ENCODE results near the gene CACNB4. TPM values are rescaled to one million over a fixed set of nuclear protein-coding genes. Genes with fewer than 3 reads are reported as not detected.

Gene CACNB4
- total and polyA plus RNA-seq, 10 of the 15 experiments (the other 5 are each of a cell fraction or from before 2014, with no cell fraction given) = 2.0 to 21.6 (median 9.3) TPM

GRCh38 chr2:152078023-152078422, 20.8 kb downstream of the CACNB4 start:
- FAIRE-seq = no peak
- in situ Hi-C loops (cut with MboI) (no loop called here), intact Hi-C loops (cut with micrococcal nuclease; ENCODE audit: unreplicated experiment) (no loop called here)

GRCh38 chr2:152075461-152076050, 23.3 kb downstream of the CACNB4 start:
- CTCF ChIA-PET = interaction anchor here (0.8 to 1.4 kb wide), 4 partner anchors 25 to 79 kb away, joined by 3 to 7 read pairs (median 3); no protein-coding TSS in a partner anchor
- intact Hi-C loops (cut with micrococcal nuclease; ENCODE audit: unreplicated experiment) = no loop called here
- TF ChIP-seq PBX3 (IDR thresholded peaks at IDR 0.05; ENCODE audit: insufficient replicate concordance, low read depth, low read length) (no peak), PAX5 (IDR thresholded peaks at IDR 0.05; ENCODE audit: borderline replicate concordance, low read depth, low read length) (no peak), ZNF207 (IDR thresholded peaks at IDR 0.05; ENCODE audit: borderline replicate concordance) (no peak), PAX8 (IDR thresholded peaks at IDR 0.05) (no peak), STAT3 (IDR thresholded peaks at IDR 0.05; ENCODE audit: low read depth, low read length) (no peak), LARP7 (IDR thresholded peaks at IDR 0.05) (no peak), FOXM1 (IDR thresholded peaks at IDR 0.05; ENCODE audit: low read depth, low read length) (no peak), SIX5 (IDR thresholded peaks at IDR 0.05; ENCODE audit: low read depth, low read length, severe bottlenecking) (no peak), ATF3 (IDR thresholded peaks at IDR 0.05; ENCODE audit: borderline replicate concordance, extremely low read depth, low read depth, low read length) (no peak)

More at GRCh38 chr2:152078023-152078422, 20.8 kb downstream of the CACNB4 start:
- DNase-seq (ENCODE audit: low read depth, low spot score) (no peak), ATAC-seq (no peak)
- TF ChIP-seq ZNF622 (IDR thresholded peaks at IDR 0.05) (no peak), IKZF1 (conservative IDR thresholded peaks at IDR 0.05) (no peak), PBX3 (IDR thresholded peaks at IDR 0.05; ENCODE audit: insufficient replicate concordance, low read depth, low read length) (no peak), IRF4 (IDR thresholded peaks at IDR 0.05; ENCODE audit: low read depth, low read length) (no peak)
- no TSS peak for BruUV-seq (replicated peaks)
- Histone ChIP-seq H2AFZ (ENCODE audit: control insufficient read depth, low read depth, low read length) (no peak overlapping the region), H3K4me1 (ENCODE audit: control insufficient read depth, insufficient read depth, low read length) (peaks cover 6% of the 10 kb centered on the region; the same call in 1 of the 2 replicates), H4K20me1 (ENCODE audit: control insufficient read depth, insufficient read depth) (no peaks in the 10 kb centered on the region), H3K9ac (ENCODE audit: control insufficient read depth, insufficient read depth, low read length) (no peak overlapping the region), H3K4me3 (no peak overlapping the region), H3K79me2 (ENCODE audit: control insufficient read depth, insufficient read depth, low read length) (no peaks in the 10 kb centered on the region), H3K9me3 (replicated peaks; ENCODE audit: control insufficient read depth, insufficient read depth, low read length) (no peaks in the 10 kb centered on the region), H3K27me3 (replicated peaks in 1 of 2; ENCODE audit: control insufficient read depth in 2 of 2, insufficient read depth in 2 of 2, low read length in 1 of 2) (no peaks in the 10 kb centered on the region), H3K36me3 (ENCODE audit: control insufficient read depth in 2 of 2, insufficient read depth in 2 of 2, low read length in 1 of 2) (no peaks in the 10 kb centered on the region), H3K4me2 (ENCODE audit: control insufficient read depth, insufficient read depth) (no peak overlapping the region), H3K27ac (ENCODE audit: control insufficient read depth, insufficient read depth) (no peak overlapping the region)
- POLR2A ChIA-PET = no interaction called here
- RAD21 ChIA-PET (ENCODE audit: unreplicated experiment) = no interaction called here
- 82% methylated on average over 9 of the region's 9 CpGs for WGBS (ENCODE audit: insufficient coverage, insufficient replicate concordance, low lambda C conversion rate, missing lambda C conversion rate)
- SMC1A ChIA-PET (ENCODE audit: uncharacterized antibody, unreplicated experiment) = interaction anchor here (0.8 to 1.2 kb wide), 2 partner anchors 14 to 32 kb away, joined by 3 read pairs; no protein-coding TSS in a partner anchor
- CTCF ChIA-PET = interaction anchor here (0.8 kb wide), 1 partner anchor 17 kb away, joined by 4 read pairs; no protein-coding TSS in a partner anchor

More at GRCh38 chr2:152075461-152076050, 23.3 kb downstream of the CACNB4 start:
- Histone ChIP-seq H3K36me3 (ENCODE audit: control insufficient read depth in 2 of 2, insufficient read depth in 2 of 2, low read length in 1 of 2) (no peaks in the 10 kb centered on the region), H3K9ac (ENCODE audit: control insufficient read depth, insufficient read depth, low read length) (no peak overlapping the region), H3K79me2 (ENCODE audit: control insufficient read depth, insufficient read depth, low read length) (no peaks in the 10 kb centered on the region), H3K27ac (ENCODE audit: control insufficient read depth, insufficient read depth) (no peak overlapping the region), H4K20me1 (ENCODE audit: control insufficient read depth, insufficient read depth) (no peaks in the 10 kb centered on the region), H3K4me2 (ENCODE audit: control insufficient read depth, insufficient read depth) (no peak overlapping the region), H3K4me1 (ENCODE audit: control insufficient read depth, insufficient read depth, low read length) (peaks cover 13% of the 10 kb centered on the region), H2AFZ (ENCODE audit: control insufficient read depth, low read depth, low read length) (no peak overlapping the region), H3K27me3 (replicated peaks in 1 of 2; ENCODE audit: control insufficient read depth in 2 of 2, insufficient read depth in 2 of 2, low read length in 1 of 2) (no peaks in the 10 kb centered on the region), H3K4me3 (no peak overlapping the region), H3K9me3 (replicated peaks; ENCODE audit: control insufficient read depth, insufficient read depth, low read length) (no peaks in the 10 kb centered on the region)
- SMC1A ChIA-PET (ENCODE audit: uncharacterized antibody, unreplicated experiment) = interaction anchor here (0.7 to 1.0 kb wide), 2 partner anchors 48 to 254 kb away, joined by 3 to 4 read pairs; no protein-coding TSS in a partner anchor
- DNase-seq (ENCODE audit: low read depth, low spot score) (no peak), ATAC-seq (no peak; the same call in 2 of the 3 replicates), FAIRE-seq (no peak)
- 22% methylated on average over 4 of the region's 4 CpGs for WGBS (ENCODE audit: insufficient coverage, insufficient replicate concordance, low lambda C conversion rate, missing lambda C conversion rate)
- in situ Hi-C loops (cut with MboI) = no loop called here
- POLR2A ChIA-PET = interaction anchor here (0.6 to 0.7 kb wide), 2 partner anchors 39 to 600 kb away, joined by 4 to 8 read pairs; no protein-coding TSS in a partner anchor
- no TSS peak for BruUV-seq (replicated peaks)
- RAD21 ChIA-PET (ENCODE audit: unreplicated experiment) = no interaction called here
